ENCODE data around the gene CLASP1. TPM values are rescaled to one million over a fixed set of nuclear protein-coding genes. Genes with fewer than 3 reads are reported as not detected.

CLASP1 gene
- total RNA-seq, 2 donors from 2014 or later, result 87.0 to 88.3 TPM

- Histone ChIP-seq H3K27ac (ENCODE audit: low read depth, low read length) (no peak overlapping the region), H3K4me1 (ENCODE audit: control insufficient read depth, insufficient read depth, low read length) (no peaks in the 10 kb centered on the region), H3K4me3 (ENCODE audit: low read length) (no peak overlapping the region), H3K36me3 (ENCODE audit: control insufficient read depth, insufficient read depth, low read length) (peaks cover 96% of the 10 kb centered on the region), H3K9ac (ENCODE audit: extremely low read depth, low read length, poor library complexity, severe bottlenecking) (no peak overlapping the region), H3K27me3 (ENCODE audit: control insufficient read depth, insufficient read depth, low read length, poor library complexity, severe bottlenecking) (no peaks in the 10 kb centered on the region), H3K9me3 (ENCODE audit: control insufficient read depth, low read length) (no peaks in the 10 kb centered on the region)
- WGBS, 2 experiments (ENCODE audit: insufficient coverage in 1 of 2, insufficient read length in 1 of 2), result 92 to 97% methylated on average over 4 of the region's 4 CpGs
- Mint-ChIP-seq H3K27ac (peak overlapping the region; percentile 40), H3K4me3 (no peak overlapping the region), H3K36me3 (ENCODE audit: low read depth) (peaks cover 85% of the 10 kb centered on the region), H3K9me3 (no peaks in the 10 kb centered on the region), H3K27me3 (ENCODE audit: insufficient read depth) (no peaks in the 10 kb centered on the region), H3K4me1 (no peaks in the 10 kb centered on the region)
- DNase-seq, result no peak
- TF ChIP-seq CTCF (conservative IDR thresholded peaks at IDR 0.05), result no peak
Observed at GRCh38 chr2:121349721-121350401, 299.4 kb downstream of the CLASP1 start.

- Histone ChIP-seq H3K4me3 (ENCODE audit: low read length) (no peak overlapping the region), H3K27ac (ENCODE audit: low read depth, low read length) (no peak overlapping the region), H3K9ac (ENCODE audit: extremely low read depth, low read length, poor library complexity, severe bottlenecking) (no peak overlapping the region), H3K9me3 (ENCODE audit: control insufficient read depth, low read length) (no peaks in the 10 kb centered on the region), H3K4me1 (ENCODE audit: control insufficient read depth, insufficient read depth, low read length) (no peaks in the 10 kb centered on the region), H3K27me3 (ENCODE audit: control insufficient read depth, insufficient read depth, low read length, poor library complexity, severe bottlenecking) (no peaks in the 10 kb centered on the region), H3K36me3 (ENCODE audit: control insufficient read depth, insufficient read depth, low read length) (peaks cover 88% of the 10 kb centered on the region)
- Mint-ChIP-seq H3K27me3 (ENCODE audit: insufficient read depth) (no peaks in the 10 kb centered on the region), H3K4me1 (no peaks in the 10 kb centered on the region), H3K9me3 (no peaks in the 10 kb centered on the region), H3K27ac (no peak overlapping the region), H3K4me3 (no peak overlapping the region), H3K36me3 (ENCODE audit: low read depth) (peaks cover 79% of the 10 kb centered on the region)
- no peak for DNase-seq
- no peak for TF ChIP-seq CTCF (conservative IDR thresholded peaks at IDR 0.05)
- whole genome bisulfite sequencing, 2 experiments (ENCODE audit: insufficient coverage in 1 of 2, insufficient read length in 1 of 2), result 95 to 97% methylated on average over 12 to 15 of the region's 15 CpGs
Observed at GRCh38 chr2:121348128-121348740, 301.0 kb downstream of the CLASP1 start.

GRCh38 chr2:121346859-121347258, 302.4 kb downstream of the CLASP1 start:
- H3K4me3 ChIP-seq (ENCODE audit: low read length), result no peak overlapping the region
- no peaks in the 10 kb centered on the region for H3K4me1 Mint-ChIP-seq
- TF ChIP-seq CTCF (conservative IDR thresholded peaks at IDR 0.05), result no peak
- no peaks in the 10 kb centered on the region for H3K9me3 ChIP-seq (ENCODE audit: control insufficient read depth, low read length)
- no peak overlapping the region for H3K27ac Mint-ChIP-seq
- H3K36me3 Mint-ChIP-seq (ENCODE audit: low read depth), result peaks cover 83% of the 10 kb centered on the region
- 96% methylated on average over 5 to 8 of the region's 8 CpGs for WGBS, 2 experiments (ENCODE audit: insufficient coverage in 1 of 2, insufficient read length in 1 of 2)
- H3K4me3 Mint-ChIP-seq, result no peak overlapping the region
- no peaks in the 10 kb centered on the region for H3K27me3 Mint-ChIP-seq (ENCODE audit: insufficient read depth)
- no peak overlapping the region for H3K9ac ChIP-seq (ENCODE audit: extremely low read depth, low read length, poor library complexity, severe bottlenecking)
- no peaks in the 10 kb centered on the region for H3K9me3 Mint-ChIP-seq
- H3K27ac ChIP-seq (ENCODE audit: low read depth, low read length), result no peak overlapping the region
- H3K36me3 ChIP-seq (ENCODE audit: control insufficient read depth, insufficient read depth, low read length), result peaks cover 88% of the 10 kb centered on the region
- no peak for DNase-seq
- H3K4me1 ChIP-seq (ENCODE audit: control insufficient read depth, insufficient read depth, low read length), result no peaks in the 10 kb centered on the region
- no peaks in the 10 kb centered on the region for H3K27me3 ChIP-seq (ENCODE audit: control insufficient read depth, insufficient read depth, low read length, poor library complexity, severe bottlenecking)
